ENCODE data around the gene TERT.
"Not testable (repeated sequence)": the region's sequence is repeated elsewhere in the genome, so short reads cannot be mapped to it uniquely, and the experiment has no call there.

TERT gene

DNA sequence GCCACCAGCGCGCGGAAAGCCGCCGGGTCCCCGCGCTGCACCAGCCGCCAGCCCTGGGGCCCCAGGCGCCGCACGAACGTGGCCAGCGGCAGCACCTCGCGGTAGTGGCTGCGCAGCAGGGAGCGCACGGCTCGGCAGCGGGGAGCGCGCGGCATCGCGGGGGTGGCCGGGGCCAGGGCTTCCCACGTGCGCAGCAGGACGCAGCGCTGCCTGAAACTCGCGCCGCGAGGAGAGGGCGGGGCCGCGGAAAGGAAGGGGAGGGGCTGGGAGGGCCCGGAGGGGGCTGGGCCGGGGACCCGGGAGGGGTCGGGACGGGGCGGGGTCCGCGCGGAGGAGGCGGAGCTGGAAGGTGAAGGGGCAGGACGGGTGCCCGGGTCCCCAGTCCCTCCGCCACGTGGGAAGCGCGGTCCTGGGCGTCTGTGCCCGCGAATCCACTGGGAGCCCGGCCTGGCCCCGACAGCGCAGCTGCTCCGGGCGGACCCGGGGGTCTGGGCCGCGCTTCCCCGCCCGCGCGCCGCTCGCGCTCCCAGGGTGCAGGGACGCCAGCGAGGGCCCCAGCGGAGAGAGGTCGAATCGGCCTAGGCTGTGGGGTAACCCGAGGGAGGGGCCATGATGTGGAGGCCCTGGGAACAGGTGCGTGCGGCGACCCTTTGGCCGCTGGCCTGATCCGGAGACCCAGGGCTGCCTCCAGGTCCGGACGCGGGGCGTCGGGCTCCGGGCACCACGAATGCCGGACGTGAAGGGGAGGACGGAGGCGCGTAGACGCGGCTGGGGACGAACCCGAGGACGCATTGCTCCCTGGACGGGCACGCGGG, at the start of gene TERT:
TSS of gene TERT (minus strand) at position 234 of the 815 bp plus-strand sequence. CDS start at position 155, 79 bp downstream.
- peak; percentile 93 for DNase-seq

DNA sequence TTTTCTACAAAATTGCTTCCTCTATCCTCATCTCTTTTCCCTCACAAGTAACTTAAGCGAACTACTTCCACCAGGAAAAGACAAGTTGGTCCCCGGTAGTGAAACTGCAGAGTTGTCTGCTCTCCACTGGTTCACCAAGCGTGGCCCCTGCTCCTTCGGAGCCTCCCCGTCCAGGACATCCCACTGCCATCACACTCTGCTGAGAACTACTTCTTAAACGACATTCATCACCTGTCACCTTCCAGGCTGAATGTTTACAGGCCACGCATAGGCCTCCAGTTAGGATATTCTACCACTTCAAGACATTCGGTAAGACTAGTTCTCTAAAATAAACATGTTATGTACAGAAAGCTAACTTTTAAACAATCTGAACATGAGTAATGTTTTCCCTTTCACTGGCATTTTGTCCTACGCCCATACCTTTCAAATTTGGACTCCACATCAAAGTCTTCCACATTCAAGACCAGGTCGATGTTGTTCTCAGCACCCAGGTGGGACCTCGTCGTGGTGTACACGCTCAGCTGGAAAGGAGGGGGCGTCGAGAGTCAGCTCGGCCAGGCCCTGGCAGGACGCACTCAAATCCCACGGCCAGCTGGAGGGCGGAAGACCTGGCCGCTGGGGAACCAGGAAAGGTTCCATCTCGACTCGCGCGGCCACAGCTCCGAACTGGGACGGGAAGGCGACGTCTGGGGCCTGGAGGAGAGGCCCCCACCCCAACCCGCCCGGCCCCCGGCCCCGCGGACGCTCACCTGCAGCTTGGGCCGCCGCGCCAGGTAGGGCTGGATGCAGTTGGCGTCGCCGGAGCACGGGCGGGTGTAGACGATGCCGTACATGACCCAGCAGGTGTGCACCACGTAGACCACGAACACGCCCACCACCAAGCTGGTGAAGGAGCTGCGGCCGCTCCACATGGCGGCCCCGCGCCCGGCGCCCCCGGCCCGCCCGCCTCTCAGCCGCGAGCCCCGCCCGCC, 49.3 kb upstream of the TERT start:
- peak; percentile 10 for DNase-seq

GRCh38 chr5:1343315-1343751, 48.5 kb upstream of the TERT start:
- no peak for DNase-seq

DNA sequence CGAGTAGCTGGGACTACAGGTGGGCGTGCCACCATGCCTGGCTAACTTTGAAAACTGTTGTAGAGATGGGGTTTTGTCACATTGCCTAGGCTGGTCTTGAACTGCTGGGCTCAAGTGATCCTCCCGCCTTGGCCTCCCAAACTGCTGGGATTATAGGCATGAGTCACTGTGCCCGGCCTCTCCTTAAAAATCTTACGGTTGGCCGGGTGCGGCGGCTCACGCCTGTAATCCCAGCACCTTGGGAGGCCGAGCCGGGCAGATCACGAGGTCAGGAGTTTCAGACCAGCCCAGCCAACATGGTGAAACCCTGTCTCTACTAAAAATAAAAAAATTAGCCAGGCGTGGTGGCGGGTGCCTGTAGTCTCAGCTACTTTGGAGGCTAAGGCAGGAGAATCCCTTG, 47.8 kb upstream of the TERT start:
- not testable (repeated sequence) for DNase-seq

DNA sequence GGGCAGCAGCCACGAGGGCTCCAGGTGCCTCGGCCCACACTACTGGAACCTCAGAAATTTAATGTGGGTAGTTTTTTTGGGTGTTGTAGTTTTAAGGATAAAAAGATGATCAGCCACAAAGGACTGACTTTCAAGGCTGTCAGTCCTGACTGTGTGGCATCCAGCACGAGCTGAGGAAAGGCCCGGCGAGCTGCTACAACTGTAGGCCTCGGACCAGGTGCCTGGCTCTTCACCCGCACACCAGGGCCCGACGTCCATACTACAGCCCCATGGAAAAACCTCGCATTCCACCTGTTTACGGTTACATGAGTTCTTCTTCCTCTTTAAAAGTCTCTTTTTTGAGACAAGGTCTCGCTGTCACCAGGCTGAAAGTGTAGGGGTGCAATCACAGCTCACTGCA, 47.4 kb upstream of the TERT start:
- DNase-seq: no peak

DNA sequence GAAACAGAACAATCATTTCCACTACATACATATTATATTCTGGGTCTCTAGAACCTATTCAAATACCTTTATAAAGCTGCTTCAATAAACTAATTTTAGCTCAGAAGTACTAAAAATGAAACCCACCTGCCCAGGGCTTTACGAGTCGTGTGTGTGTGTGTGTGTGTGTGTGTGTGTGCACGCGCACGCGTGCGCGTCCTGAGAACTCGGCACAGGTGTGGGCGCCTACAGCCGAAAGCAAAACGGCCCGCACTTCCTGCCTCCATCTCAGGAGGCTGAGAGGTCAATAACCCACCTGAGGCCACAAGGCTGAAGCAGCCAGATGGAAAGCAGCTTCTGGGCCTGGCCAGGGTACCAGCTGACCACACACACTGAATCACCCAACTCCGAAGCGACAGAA, 47.0 kb upstream of the TERT start:
- no peak for DNase-seq

DNA sequence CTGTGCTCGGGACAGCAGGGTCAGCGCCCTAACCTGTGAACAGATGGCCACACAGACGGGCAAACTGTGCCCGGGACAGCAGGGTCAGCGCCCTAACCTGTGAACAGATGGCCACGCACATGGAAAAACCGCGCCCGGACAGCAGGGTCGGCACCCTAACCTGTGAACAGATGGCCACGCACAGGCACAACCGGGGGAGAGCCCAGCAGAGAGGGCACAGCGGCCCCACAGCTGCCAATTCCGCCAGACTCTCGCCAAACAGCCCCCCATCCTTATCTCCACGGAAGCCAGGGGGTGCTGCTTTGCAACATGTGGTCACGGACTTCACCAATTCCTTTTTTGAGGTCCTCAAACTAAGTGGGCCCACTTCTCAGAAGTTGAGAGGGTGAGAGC, 44.9 kb upstream of the TERT start:
- not testable (repeated sequence) for DNase-seq

GRCh38 chr5:1339139-1339817, 44.4 kb upstream of the TERT start:
- not testable (repeated sequence) for DNase-seq

- DNase-seq: no peak
Measured at GRCh38 chr5:1338506-1339070, 43.7 kb upstream of the TERT start.

- DNase-seq: no peak
Measured at GRCh38 chr5:1338196-1338490, 43.3 kb upstream of the TERT start.

- DNase-seq: no peak
Measured at GRCh38 chr5:1337489-1338195, 42.8 kb upstream of the TERT start.

GRCh38 chr5:1336749-1337488, 42.1 kb upstream of the TERT start:
- DNase-seq: no peak

GRCh38 chr5:1336106-1336561, 41.3 kb upstream of the TERT start:
- DNase-seq: no peak

DNA sequence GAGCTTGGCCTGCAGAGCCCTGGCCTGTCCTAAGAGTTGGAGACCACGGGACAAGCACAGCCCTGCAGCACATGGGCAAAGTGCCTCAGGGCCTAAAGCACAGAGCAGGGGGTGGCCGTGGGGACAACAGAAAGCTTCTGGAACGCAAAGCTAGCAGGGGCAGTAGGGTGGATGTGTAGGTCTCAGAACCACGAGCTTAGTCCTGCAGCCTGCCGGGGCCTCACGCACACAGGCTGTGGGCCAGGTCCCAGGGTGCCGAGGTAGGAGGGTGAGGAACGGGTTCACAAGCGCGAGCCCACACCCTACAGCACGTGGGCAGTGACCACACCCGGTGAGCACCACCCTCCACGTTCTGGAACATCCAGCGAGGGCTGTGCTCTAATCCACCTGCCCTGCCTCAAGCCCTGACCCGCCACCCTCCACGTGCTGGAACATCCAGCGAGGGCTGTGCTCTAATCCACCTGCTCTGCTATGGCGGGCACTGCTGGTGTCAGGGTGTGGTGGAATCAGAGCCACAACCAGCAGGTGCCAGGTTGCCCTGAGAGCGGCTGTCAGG, 40.8 kb upstream of the TERT start:
- DNase-seq: no peak

DNA sequence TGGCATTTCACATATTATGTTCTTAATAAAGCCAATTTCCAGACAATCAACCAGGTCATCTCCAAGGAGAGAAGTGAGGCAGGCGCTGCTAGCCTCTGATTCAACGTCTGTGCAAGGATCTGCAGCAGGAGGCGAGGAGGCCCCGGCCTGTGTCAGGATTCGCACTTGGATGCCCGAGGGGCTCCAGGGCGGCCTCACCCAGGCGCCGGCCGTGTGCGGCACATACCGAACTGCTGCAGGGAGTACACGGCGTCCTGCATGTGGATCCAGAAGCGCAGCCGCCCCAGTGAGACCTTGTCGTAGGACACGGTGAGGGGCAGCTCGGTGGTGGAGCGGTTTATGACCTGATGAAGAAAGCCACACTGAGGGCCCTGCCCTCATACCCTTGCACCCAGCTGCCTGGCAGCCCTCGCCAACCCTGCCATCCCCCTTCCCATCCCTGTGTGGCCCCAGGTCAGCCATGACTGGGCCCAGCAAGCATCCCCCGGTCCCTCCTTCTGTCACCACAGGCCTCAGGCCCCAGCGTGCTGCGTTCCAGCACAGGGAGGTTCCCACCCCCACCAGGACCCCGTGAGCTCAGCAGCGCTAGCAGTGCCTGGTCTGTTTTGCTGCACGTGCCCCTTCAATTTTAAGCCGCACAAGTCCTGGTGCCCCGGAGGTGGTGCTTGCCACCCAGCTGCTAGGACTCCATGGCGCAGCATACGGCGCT, 40.1 kb upstream of the TERT start:
- DNase-seq: no peak

GRCh38 chr5:1333986-1334385, 39.1 kb upstream of the TERT start:
- no peak for DNase-seq

DNA sequence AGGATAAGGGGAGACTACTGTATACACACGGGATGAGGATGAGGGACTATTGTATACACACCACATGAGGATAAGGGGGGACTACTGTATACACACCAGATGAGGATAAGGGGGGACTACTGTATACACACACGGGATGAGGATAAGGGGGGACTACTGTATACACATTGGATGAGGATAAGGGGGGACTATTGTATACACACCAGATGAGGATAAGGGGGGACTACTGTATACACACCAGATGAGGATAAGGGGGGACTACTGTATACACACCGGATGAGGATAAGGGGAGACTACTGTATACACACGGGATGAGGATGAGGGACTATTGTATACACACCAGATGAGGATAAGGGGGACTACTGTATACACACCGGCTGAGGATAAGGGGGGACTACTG, 38.4 kb upstream of the TERT start:
- not testable (repeated sequence) for DNase-seq

- DNase-seq: no peak
Measured at GRCh38 chr5:1332461-1333001, 37.7 kb upstream of the TERT start.

GRCh38 chr5:1331861-1332405, 37.1 kb upstream of the TERT start:
- DNase-seq: no peak

Data from CD4-positive, alpha-beta T cell treated with Interleukin-17A for 4 hours (primary cell).